OCI-LY1 (cell line): ENCODE data around the gene YPEL4.

Experiments
- EZH2 ChIP-seq: fragments of 200-600 bp; sonication (generic), shearing (Covaris generic); IDR thresholded peaks from 2 replicates; pipeline ENCODE4 v1.8.0; 2017; ENCODE audit warnings: borderline replicate concordance, mixed run types, mild to moderate bottlenecking, antibody characterized with exemption, low read length, moderate library complexity, mixed read lengths
- TF ChIP-seq, protein P1 (sequence below): fragments of 200-600 bp; sonication (generic), shearing (Covaris generic); IDR thresholded peaks from 2 replicates; pipeline ENCODE4 v1.5.1; 2017; ENCODE audit warnings: mild to moderate bottlenecking, antibody characterized with exemption, low read length, moderate library complexity, mixed read lengths

DNA sequence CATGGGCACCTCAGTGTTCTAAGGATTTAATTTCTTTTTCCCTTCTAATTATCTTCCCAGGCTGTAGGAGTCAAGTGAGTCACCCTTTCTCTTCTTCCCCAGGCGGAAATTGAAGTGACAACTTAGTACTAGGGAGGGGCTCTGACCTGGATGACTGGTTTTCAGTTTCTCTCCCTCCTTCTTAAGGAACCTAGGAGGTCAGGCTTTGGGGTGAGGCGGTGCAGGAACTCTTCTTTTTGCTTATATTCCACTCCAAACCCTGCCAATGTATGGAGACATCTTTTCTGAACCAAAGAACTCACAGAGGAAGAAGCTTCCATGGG is 30.8 kb upstream of the YPEL4 start:
- TF ChIP-seq, protein P1, sequence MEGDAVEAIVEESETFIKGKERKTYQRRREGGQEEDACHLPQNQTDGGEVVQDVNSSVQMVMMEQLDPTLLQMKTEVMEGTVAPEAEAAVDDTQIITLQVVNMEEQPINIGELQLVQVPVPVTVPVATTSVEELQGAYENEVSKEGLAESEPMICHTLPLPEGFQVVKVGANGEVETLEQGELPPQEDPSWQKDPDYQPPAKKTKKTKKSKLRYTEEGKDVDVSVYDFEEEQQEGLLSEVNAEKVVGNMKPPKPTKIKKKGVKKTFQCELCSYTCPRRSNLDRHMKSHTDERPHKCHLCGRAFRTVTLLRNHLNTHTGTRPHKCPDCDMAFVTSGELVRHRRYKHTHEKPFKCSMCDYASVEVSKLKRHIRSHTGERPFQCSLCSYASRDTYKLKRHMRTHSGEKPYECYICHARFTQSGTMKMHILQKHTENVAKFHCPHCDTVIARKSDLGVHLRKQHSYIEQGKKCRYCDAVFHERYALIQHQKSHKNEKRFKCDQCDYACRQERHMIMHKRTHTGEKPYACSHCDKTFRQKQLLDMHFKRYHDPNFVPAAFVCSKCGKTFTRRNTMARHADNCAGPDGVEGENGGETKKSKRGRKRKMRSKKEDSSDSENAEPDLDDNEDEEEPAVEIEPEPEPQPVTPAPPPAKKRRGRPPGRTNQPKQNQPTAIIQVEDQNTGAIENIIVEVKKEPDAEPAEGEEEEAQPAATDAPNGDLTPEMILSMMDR = no peak
- no peak for TF ChIP-seq EZH2
